Measurements from ENCODE around the gene BTBD9.
"Not testable (repeated sequence)": the region's sequence is repeated elsewhere in the genome, so short reads cannot be mapped to it uniquely, and the experiment has no call there.

The BTBD9 gene

DNA sequence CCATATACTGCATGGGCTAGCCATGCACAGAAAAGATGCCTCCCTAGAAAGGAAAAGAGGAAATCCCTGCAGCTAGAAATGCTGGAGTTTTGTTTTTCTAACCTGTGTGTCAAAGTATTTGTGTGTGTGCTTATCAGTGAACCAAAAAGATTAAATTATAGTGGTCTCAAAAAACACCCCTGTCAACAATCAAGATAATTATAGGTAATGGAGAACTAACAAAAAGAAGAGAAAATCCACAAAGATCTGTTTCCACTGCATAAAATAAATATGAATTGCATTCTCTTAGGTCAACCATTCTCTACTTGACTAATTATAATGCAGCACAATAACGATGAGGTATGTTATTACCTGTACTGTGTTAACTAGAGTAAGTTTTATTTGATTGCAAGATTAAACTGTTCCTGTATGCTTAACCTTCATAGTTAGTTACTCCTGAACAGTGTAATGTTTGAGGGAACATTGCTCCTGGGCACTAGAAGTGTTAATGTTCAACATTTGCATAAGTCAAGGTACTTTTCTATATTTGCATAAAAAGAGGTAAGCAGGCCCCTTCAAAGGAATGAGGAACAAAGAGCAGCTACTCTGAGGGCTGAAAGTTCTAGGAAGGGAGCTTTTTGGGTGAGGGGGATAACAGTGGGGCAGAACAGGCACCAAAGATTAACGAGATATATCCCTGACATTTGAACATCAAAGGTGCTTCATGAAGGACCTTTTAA is 212.1 kb downstream of the BTBD9 start:
- peak overlapping the region; percentile 17; the same call in 1 of the 2 replicates for H3K4me3 ChIP-seq (ENCODE audit: low read length)
- H3K27ac ChIP-seq (ENCODE audit: low read depth, low read length), result no peak overlapping the region
- H3K4me1 ChIP-seq (ENCODE audit: control insufficient read depth, low read length), result peaks cover 13% of the 10 kb centered on the region
- no peaks in the 10 kb centered on the region for H3K27me3 ChIP-seq (ENCODE audit: control insufficient read depth, low read length)
- H3K9me3 ChIP-seq (ENCODE audit: control insufficient read depth, insufficient read depth, low read length), result no peaks in the 10 kb centered on the region
- H3K79me2 ChIP-seq (ENCODE audit: control insufficient read depth, low read length), result no peaks in the 10 kb centered on the region
- no peaks in the 10 kb centered on the region for H3F3A ChIP-seq (ENCODE audit: control insufficient read depth, insufficient read depth)
- peak overlapping the region; percentile 48 for H3K4me2 ChIP-seq (ENCODE audit: low read length)
- H3K9me2 ChIP-seq (replicated peaks; ENCODE audit: control insufficient read depth, low read length), result no peaks in the 10 kb centered on the region
- no peaks in the 10 kb centered on the region for H4K20me1 ChIP-seq (ENCODE audit: control insufficient read depth, insufficient read depth, low read depth, low read length)
- TF ChIP-seq EZH2phosphoT487 (IDR thresholded peaks at IDR 0.05; ENCODE audit: borderline replicate concordance, low read length), result no peak
- TF ChIP-seq, protein P1, sequence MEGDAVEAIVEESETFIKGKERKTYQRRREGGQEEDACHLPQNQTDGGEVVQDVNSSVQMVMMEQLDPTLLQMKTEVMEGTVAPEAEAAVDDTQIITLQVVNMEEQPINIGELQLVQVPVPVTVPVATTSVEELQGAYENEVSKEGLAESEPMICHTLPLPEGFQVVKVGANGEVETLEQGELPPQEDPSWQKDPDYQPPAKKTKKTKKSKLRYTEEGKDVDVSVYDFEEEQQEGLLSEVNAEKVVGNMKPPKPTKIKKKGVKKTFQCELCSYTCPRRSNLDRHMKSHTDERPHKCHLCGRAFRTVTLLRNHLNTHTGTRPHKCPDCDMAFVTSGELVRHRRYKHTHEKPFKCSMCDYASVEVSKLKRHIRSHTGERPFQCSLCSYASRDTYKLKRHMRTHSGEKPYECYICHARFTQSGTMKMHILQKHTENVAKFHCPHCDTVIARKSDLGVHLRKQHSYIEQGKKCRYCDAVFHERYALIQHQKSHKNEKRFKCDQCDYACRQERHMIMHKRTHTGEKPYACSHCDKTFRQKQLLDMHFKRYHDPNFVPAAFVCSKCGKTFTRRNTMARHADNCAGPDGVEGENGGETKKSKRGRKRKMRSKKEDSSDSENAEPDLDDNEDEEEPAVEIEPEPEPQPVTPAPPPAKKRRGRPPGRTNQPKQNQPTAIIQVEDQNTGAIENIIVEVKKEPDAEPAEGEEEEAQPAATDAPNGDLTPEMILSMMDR (IDR thresholded peaks at IDR 0.05; ENCODE audit: low read depth, low read length, poor library complexity, severe bottlenecking), result no peak
- H3K36me3 ChIP-seq (ENCODE audit: control insufficient read depth, low read length), result no peaks in the 10 kb centered on the region

DNA sequence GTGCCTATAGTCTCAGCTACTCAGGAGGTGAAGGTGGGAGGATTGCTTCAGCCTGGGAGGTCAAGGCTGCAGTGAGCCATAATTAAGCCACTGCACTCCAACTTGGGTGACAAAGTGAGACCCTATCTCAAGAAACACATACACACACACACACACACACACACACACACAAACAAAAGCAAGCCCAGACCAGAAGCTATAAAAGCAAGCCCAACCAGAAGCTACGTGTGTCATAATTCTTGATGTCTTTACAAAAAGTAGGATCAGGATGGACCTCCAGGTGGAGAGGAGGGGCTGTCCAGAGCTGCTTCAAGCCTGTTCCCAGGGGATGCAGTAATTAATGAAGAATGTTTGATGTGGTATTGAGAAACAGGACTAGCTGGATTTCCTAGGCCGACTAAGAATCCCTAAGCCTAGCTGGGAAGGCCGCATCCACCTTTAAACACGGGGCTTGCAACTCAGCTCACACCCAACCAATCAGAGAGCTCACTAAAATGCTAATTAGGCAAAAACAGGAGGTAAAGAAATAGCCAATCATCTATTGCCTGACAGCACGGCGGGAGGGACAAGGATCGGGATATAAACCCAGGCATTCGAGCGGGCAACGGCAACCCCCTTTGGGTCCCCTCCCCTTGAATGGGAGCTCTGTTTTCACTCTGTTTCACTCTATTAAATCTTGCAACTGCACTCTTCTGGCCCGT is 213.8 kb downstream of the BTBD9 start:
- H3K79me2 ChIP-seq (ENCODE audit: control insufficient read depth, low read length); H3K27me3 ChIP-seq (ENCODE audit: control insufficient read depth, low read length); H3K27ac ChIP-seq (ENCODE audit: low read depth, low read length); H3K9me2 ChIP-seq (replicated peaks; ENCODE audit: control insufficient read depth, low read length); H3K9me3 ChIP-seq (ENCODE audit: control insufficient read depth, insufficient read depth, low read length); H3K4me2 ChIP-seq (ENCODE audit: low read length); H3K36me3 ChIP-seq (ENCODE audit: control insufficient read depth, low read length); H3K4me3 ChIP-seq (ENCODE audit: low read length); H3F3A ChIP-seq (ENCODE audit: control insufficient read depth, insufficient read depth); H4K20me1 ChIP-seq (ENCODE audit: control insufficient read depth, insufficient read depth, low read depth, low read length): not testable (repeated sequence)
- H3K4me1 ChIP-seq (ENCODE audit: control insufficient read depth, low read length), result peaks cover 13% of the 10 kb centered on the region

DNA sequence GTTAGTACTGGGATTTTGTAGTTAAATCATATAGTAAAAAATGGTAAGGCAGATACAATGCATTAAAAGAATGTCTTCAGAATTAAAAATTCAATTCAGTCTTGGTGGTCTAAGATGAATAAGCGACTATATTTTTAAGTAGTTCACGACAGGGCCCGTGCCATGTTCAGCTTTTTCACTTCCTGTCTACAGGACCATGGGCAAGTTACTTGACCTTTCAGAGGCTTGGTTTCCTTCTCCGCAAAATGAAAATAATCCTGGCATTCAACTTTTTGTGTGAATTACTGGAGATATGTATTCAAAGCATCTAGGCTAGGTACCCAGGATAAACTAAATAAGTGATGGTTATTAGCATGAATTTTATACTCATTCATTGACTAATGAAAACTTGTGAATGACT is 216.0 kb downstream of the BTBD9 start:
- no peaks in the 10 kb centered on the region for H3K36me3 ChIP-seq (ENCODE audit: control insufficient read depth, low read length)

More for the DNA sequence above, 216.0 kb downstream of the BTBD9 start:
- H3K27me3 ChIP-seq (ENCODE audit: control insufficient read depth, low read length), result no peaks in the 10 kb centered on the region
- H4K20me1 ChIP-seq (ENCODE audit: control insufficient read depth, insufficient read depth, low read depth, low read length), result no peaks in the 10 kb centered on the region
- peaks cover 13% of the 10 kb centered on the region for H3K4me1 ChIP-seq (ENCODE audit: control insufficient read depth, low read length)
- H3K4me3 ChIP-seq (ENCODE audit: low read length), result no peak overlapping the region
- H3F3A ChIP-seq (ENCODE audit: control insufficient read depth, insufficient read depth), result no peaks in the 10 kb centered on the region
- no peaks in the 10 kb centered on the region for H3K9me2 ChIP-seq (replicated peaks; ENCODE audit: control insufficient read depth, low read length)
- no peak overlapping the region for H3K27ac ChIP-seq (ENCODE audit: low read depth, low read length)
- TF ChIP-seq, protein P1 (IDR thresholded peaks at IDR 0.05; ENCODE audit: low read depth, low read length, poor library complexity, severe bottlenecking), result no peak
- no peak for TF ChIP-seq EZH2phosphoT487 (IDR thresholded peaks at IDR 0.05; ENCODE audit: borderline replicate concordance, low read length)
- no peaks in the 10 kb centered on the region for H3K79me2 ChIP-seq (ENCODE audit: control insufficient read depth, low read length)
- H3K9me3 ChIP-seq (ENCODE audit: control insufficient read depth, insufficient read depth, low read length), result no peaks in the 10 kb centered on the region
- H3K4me2 ChIP-seq (ENCODE audit: low read length), result no peak overlapping the region

All from DOHH2 (cell line).